Measurements from ENCODE around the gene TNFAIP8.

DNA sequence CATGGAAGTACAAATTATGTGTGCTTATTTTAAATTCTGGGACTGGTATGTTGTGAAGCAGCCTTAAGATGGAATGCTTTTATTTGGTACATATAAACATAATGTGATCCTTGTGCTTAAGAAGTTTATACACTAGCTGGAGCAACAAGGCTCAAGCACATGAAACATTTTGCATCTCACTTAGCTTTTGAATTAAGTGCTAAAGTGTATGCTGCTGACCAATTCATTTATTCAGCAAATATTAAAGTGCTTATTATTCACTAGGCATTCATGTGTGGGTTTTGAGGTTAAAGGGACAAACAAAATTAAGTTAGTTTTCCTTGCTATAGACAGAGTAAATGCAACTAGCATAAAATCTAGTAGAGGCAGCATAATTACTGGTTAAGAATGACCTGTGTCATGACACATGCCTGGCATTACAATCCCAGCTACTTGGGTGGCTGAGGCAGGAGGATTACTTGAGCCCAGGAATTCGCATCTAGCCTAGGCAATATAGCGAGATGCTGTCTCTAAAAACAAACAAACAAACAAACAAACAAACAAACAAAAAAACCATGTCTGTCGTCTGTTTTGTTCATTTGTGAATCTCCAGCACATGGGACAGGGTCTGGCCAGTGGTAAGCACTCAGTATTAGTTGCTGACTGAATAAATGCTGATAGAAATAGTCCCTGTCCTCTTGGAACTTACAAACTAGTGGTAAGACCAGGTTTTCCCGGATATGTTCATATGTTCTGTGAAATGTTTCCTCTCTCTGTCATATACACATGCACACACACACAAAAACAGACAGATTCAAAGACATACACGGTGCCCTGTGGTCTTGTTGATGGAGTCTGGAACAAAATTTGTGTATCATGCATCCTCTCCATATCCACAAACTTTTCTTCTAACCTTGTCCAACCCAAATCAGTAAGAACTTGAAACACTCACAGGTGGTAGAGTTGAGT, 41.9 kb upstream of the TNFAIP8 start:
- TF ChIP-seq, protein P1, sequence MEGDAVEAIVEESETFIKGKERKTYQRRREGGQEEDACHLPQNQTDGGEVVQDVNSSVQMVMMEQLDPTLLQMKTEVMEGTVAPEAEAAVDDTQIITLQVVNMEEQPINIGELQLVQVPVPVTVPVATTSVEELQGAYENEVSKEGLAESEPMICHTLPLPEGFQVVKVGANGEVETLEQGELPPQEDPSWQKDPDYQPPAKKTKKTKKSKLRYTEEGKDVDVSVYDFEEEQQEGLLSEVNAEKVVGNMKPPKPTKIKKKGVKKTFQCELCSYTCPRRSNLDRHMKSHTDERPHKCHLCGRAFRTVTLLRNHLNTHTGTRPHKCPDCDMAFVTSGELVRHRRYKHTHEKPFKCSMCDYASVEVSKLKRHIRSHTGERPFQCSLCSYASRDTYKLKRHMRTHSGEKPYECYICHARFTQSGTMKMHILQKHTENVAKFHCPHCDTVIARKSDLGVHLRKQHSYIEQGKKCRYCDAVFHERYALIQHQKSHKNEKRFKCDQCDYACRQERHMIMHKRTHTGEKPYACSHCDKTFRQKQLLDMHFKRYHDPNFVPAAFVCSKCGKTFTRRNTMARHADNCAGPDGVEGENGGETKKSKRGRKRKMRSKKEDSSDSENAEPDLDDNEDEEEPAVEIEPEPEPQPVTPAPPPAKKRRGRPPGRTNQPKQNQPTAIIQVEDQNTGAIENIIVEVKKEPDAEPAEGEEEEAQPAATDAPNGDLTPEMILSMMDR (IDR thresholded peaks at IDR 0.05), result no peak
- TF ChIP-seq POLR2A (IDR thresholded peaks at IDR 0.05) (no peak), EP300 (IDR thresholded peaks at IDR 0.05; ENCODE audit: low read depth) (no peak), POLR2AphosphoS5 (IDR thresholded peaks at IDR 0.05) (no peak)

Measured in transverse colon (tissue), 4 donors.